Osteoblast (primary cell): Measurements from ENCODE around the gene FICD. TPM values are rescaled to one million over a fixed set of nuclear protein-coding genes. Genes with fewer than 3 reads are reported as not detected.
A peak's percentile ranks its signal among the peaks of the same experiment; 100 is the strongest.

Experiments
- DNase-seq: peaks from one replicate; pipeline ENCODE4 v3.0.0; 2011; ENCODE audit warnings: low spot score, mixed read lengths; ENCODE audit not compliant: insufficient read length; ENCODE audit errors: missing footprints
- H2AFZ ChIP-seq: 2 replicates; pipeline ENCODE4 v1.6.0; 2011; ENCODE audit warnings: mild to moderate bottlenecking, low read length
- H3K27ac ChIP-seq: 2 replicates; pipeline ENCODE4 v1.5.1; 2011; ENCODE audit warnings: mild to moderate bottlenecking, low read depth, low read length, moderate library complexity
- H3K27me3 ChIP-seq: 2 replicates; pipeline ENCODE4 v1.6.0; 2012; ENCODE audit warnings: mild to moderate bottlenecking, control low read depth, inconsistent platforms, low read length, moderate library complexity; ENCODE audit not compliant: insufficient read depth
- H3K36me3 ChIP-seq: 2 replicates; pipeline ENCODE4 v1.5.1; 2011; ENCODE audit warnings: mild to moderate bottlenecking, low read length, control low read depth, moderate library complexity; ENCODE audit not compliant: insufficient read depth
- H3K4me1 ChIP-seq: 2 replicates; pipeline ENCODE4 v1.5.1; 2011; ENCODE audit warnings: mild to moderate bottlenecking, low read length, control low read depth, moderate library complexity; ENCODE audit not compliant: insufficient read depth
- H3K4me2 ChIP-seq: 2 replicates; pipeline ENCODE4 v1.6.0; 2011; ENCODE audit warnings: mild to moderate bottlenecking, low read length; ENCODE audit not compliant: insufficient read depth
- H3K4me3 ChIP-seq: fragments of 200-600 bp; sonication (generic); 3 replicates; pipeline ENCODE4 v1.5.1; 2012; ENCODE audit warnings: mild to moderate bottlenecking, low read length, inconsistent platforms; ENCODE audit not compliant: insufficient read depth
- H3K79me2 ChIP-seq: 2 replicates; pipeline ENCODE4 v1.6.0; 2012; ENCODE audit warnings: mild to moderate bottlenecking, low read length, control low read depth, inconsistent platforms; ENCODE audit not compliant: insufficient read depth
- H3K9me3 ChIP-seq: 2 replicates; pipeline ENCODE4 v1.5.1; 2011; ENCODE audit warnings: low read depth, low read length, control low read depth
- H4K20me1 ChIP-seq: 2 replicates; pipeline ENCODE4 v1.6.0; 2012; ENCODE audit warnings: mild to moderate bottlenecking, low read length, control low read depth; ENCODE audit not compliant: insufficient read depth
- total RNA-seq: library from RNA; depleted of rRNA; stranded (reverse); fragments of >200 nt; gene quantifications from 2 replicates; pipeline ENCODE4 v1.2.3, GENCODE V29; 2012
- TF ChIP-seq, protein P1 (sequence below): IDR thresholded peaks from 2 replicates; pipeline ENCODE4 v1.5.1; 2011; ENCODE audit warnings: mild to moderate bottlenecking, low read depth, low read length, moderate library complexity; ENCODE audit errors: extremely low read depth

The FICD gene
- total RNA-seq, 1 donor: 5.4 TPM

DNA sequence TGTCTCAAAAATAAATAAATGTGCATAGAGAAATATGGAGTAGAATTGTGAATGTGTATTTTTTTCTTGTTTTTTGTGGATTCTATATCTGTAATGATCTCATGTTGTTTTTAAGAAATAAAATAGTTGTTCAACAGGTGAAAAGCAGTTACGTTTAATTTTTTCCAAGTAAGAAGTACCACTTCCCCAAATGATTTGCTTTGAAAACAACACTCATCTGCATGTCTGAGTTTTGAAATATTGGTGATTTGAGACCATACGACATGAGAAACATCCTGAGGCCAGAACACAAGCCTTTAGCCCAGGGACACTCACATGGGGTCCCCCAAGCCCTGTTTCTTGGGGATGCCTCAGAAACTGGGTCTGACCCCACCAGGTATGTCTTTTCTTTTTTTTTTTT lies 4.2 kb upstream of the FICD start:
- Histone ChIP-seq H3K4me3 (no peak overlapping the region), H3K27me3 (no peaks in the 10 kb centered on the region), H2AFZ (no peak overlapping the region), H3K4me1 (peaks cover 5% of the 10 kb centered on the region), H3K9me3 (no peaks in the 10 kb centered on the region), H3K27ac (no peak overlapping the region), H4K20me1 (no peaks in the 10 kb centered on the region), H3K4me2 (no peak overlapping the region), H3K36me3 (no peaks in the 10 kb centered on the region), H3K79me2 (peaks cover 6% of the 10 kb centered on the region)
- TF ChIP-seq, protein P1, sequence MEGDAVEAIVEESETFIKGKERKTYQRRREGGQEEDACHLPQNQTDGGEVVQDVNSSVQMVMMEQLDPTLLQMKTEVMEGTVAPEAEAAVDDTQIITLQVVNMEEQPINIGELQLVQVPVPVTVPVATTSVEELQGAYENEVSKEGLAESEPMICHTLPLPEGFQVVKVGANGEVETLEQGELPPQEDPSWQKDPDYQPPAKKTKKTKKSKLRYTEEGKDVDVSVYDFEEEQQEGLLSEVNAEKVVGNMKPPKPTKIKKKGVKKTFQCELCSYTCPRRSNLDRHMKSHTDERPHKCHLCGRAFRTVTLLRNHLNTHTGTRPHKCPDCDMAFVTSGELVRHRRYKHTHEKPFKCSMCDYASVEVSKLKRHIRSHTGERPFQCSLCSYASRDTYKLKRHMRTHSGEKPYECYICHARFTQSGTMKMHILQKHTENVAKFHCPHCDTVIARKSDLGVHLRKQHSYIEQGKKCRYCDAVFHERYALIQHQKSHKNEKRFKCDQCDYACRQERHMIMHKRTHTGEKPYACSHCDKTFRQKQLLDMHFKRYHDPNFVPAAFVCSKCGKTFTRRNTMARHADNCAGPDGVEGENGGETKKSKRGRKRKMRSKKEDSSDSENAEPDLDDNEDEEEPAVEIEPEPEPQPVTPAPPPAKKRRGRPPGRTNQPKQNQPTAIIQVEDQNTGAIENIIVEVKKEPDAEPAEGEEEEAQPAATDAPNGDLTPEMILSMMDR: no peak
- no peak for DNase-seq

DNA sequence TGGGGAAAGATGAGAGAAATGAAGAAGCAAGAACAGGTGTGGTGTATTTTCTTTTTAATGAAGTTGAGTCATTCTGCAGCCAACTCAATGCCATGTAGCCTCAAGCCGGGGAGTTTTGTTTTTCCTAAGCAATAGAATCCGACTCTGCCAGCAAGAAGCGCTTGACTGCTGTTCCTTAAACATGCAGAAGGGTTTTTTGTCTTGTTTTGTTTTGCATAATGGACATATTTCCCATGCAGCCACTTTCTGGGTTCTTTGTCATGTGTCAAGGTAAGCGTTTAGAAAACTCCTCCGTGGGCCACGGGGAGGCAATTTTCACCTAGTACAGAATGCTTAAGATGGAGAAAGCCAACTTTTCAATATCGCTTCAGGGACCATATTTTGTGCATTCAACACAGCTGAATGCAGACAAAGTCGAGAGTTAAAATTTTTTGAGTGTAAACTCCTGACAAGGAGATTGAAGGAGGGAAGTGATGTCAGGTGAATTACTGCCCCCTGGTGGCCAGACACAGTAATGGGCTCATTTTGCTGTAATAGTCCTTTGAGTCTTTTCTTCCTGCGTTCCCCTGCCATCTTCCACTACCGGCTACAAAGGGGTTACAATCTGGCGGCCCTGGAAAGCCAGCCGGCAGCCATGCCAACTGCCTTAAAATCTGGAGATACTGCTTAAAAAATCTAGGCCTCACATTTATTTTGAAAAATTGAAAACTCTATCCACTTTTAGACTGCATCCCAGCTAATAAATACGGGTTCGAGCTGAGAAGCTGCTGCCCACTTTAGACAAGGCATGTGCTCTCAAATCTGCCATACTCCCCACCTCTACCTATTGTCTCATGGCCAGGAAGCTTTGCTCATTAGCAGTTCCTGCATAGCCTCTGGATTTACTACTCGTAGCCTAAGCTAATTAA lies 3.2 kb upstream of the FICD start:
- peak overlapping the region; percentile 49 for H2AFZ ChIP-seq
- H3K4me1 ChIP-seq: peaks cover 8% of the 10 kb centered on the region
- DNase-seq: peak; percentile 89
- H3K4me2 ChIP-seq: peak overlapping the region; percentile 21
- peaks cover 12% of the 10 kb centered on the region for H3K79me2 ChIP-seq
- H4K20me1 ChIP-seq: no peaks in the 10 kb centered on the region
- H3K4me3 ChIP-seq: no peak overlapping the region
- H3K27ac ChIP-seq: no peak overlapping the region
- H3K36me3 ChIP-seq: no peaks in the 10 kb centered on the region
- no peaks in the 10 kb centered on the region for H3K9me3 ChIP-seq
- TF ChIP-seq, protein P1: peak; percentile 87
- no peaks in the 10 kb centered on the region for H3K27me3 ChIP-seq

DNA sequence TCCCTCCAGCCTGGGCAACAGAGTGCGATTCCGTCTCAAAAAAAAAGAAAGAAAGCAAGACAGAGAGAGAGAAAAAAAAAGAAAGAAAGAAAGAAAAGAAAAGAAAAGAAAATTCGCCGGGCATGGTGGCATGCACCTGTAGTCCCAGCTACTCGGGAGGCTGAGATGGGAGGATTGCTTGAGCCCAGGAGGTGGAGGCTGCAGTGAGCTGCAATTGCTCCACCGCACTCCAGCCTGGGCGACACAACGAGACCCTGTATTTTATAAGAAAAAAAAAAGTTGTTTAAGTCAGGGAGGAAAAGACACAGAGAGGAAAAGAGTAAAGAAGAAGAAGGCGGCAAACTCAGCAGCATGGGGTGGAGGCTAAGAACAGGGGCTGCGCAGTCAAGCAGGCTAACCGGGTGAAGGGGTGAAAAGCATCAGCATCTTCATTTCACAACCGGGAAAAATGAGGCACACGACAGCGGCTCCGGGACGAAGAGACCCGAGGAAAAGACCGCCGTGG lies 557 bp upstream of the FICD start:
- Histone ChIP-seq H4K20me1 (no peaks in the 10 kb centered on the region), H3K36me3 (peaks cover 19% of the 10 kb centered on the region), H3K9me3 (no peaks in the 10 kb centered on the region), H3K27me3 (no peaks in the 10 kb centered on the region), H3K79me2 (peaks cover 16% of the 10 kb centered on the region), H3K4me3 (peak overlapping the region; percentile 86), H3K27ac (no peak overlapping the region), H2AFZ (peak overlapping the region; percentile 88), H3K4me1 (peaks cover 8% of the 10 kb centered on the region), H3K4me2 (peak overlapping the region; percentile 96)
- no peak for DNase-seq
- TF ChIP-seq, protein P1: no peak

DNA sequence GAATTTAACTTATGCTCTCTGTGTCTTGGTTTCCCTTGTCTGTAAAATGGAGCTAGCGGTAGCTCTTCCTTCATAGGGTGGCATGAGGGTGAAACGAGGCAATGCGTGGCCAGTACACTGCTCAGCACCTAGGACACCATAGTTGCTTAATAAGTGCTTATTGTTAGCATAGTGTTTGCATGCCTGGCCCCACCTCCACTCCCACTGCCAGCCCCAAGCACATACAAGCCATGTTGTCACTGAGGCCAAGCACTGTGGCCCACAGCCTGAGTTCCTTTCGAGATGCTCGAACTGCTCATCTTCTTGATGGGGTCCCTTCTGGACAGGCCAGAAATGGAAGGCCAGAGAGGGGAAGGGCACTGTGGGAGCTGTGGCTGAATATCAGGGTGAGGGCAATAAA lies 839 bp downstream of the FICD start:
- no peak for DNase-seq
- Histone ChIP-seq H3K4me2 (peak overlapping the region; percentile 96), H3K9me3 (no peaks in the 10 kb centered on the region), H4K20me1 (no peaks in the 10 kb centered on the region), H3K27me3 (no peaks in the 10 kb centered on the region), H3K4me3 (peak overlapping the region; percentile 86), H2AFZ (no peak overlapping the region), H3K79me2 (peaks cover 22% of the 10 kb centered on the region), H3K4me1 (peaks cover 8% of the 10 kb centered on the region), H3K27ac (peak overlapping the region; percentile 81), H3K36me3 (peaks cover 32% of the 10 kb centered on the region)
- TF ChIP-seq, protein P1: no peak
